ENCODE data around the gene CTDSPL. TPM values are rescaled to one million over a fixed set of nuclear protein-coding genes. Genes with fewer than 3 reads are reported as not detected.

CTDSPL gene
- total RNA-seq, 1 experiment from 2014 or later = 16.6 TPM

DNA sequence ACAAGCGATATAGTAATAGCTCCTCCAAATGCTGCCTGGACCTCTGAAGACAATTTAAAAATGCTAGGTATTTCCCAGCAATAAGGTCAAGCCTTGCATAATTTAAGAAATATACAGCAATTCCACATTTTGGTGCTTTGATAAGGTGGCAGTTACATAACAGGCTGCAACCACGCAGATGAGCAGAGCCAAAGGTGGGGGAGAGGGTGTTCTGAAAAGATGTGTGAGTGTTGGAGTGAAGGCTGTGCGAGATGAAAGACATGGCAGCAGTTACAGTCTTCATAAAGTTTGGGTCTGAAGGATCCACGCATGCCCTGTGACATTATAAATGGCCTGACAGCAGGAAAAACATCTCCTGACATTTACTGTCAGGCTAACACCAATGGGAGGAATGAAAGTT lies 26.1 kb downstream of the CTDSPL start:
- Histone ChIP-seq H3K4me3 (ENCODE audit: low read depth in 2 of 2, low read length in 2 of 2) (no peak overlapping the region), H3K27me3 (ENCODE audit: control insufficient read depth, insufficient read depth, low read length) (no peaks in the 10 kb centered on the region), H3K27ac (ENCODE audit: low read length) (no peak overlapping the region), H3K4me1 (ENCODE audit: control insufficient read depth, insufficient read depth, low read length) (peaks cover 4% of the 10 kb centered on the region), H3K36me3 (ENCODE audit: control insufficient read depth, insufficient read depth, low read length) (no peaks in the 10 kb centered on the region), H3K9me3 (ENCODE audit: control insufficient read depth, insufficient read depth, low read depth, low read length) (no peaks in the 10 kb centered on the region)
- ChIA-PET CTCF (no interaction called here), POLR2A (no interaction called here)
- no peak for DNase-seq (ENCODE audit: low read depth, low spot score)
- in situ Hi-C loops (cut with HindIII; ENCODE audit: low pct_unique_long_range_greater_than_20kb, low sequenced_read_pairs) (no loop called here), intact Hi-C loops (cut with micrococcal nuclease; ENCODE audit: unreplicated experiment) (no loop called here)
- ATAC-seq = no peak
- no TSS peak for BruUV-seq (replicated peaks)
- no peak for TF ChIP-seq POLR2AphosphoS5 (IDR thresholded peaks at IDR 0.05; ENCODE audit: low read depth, low read length)
- no peak for TF ChIP-seq SIN3A (IDR thresholded peaks at IDR 0.05; ENCODE audit: borderline replicate concordance, insufficient read depth, low read depth, low read length)
- no peak for TF ChIP-seq TCF7L2 (IDR thresholded peaks at IDR 0.05; ENCODE audit: low read depth, low read length)
- TF ChIP-seq, protein P1, sequence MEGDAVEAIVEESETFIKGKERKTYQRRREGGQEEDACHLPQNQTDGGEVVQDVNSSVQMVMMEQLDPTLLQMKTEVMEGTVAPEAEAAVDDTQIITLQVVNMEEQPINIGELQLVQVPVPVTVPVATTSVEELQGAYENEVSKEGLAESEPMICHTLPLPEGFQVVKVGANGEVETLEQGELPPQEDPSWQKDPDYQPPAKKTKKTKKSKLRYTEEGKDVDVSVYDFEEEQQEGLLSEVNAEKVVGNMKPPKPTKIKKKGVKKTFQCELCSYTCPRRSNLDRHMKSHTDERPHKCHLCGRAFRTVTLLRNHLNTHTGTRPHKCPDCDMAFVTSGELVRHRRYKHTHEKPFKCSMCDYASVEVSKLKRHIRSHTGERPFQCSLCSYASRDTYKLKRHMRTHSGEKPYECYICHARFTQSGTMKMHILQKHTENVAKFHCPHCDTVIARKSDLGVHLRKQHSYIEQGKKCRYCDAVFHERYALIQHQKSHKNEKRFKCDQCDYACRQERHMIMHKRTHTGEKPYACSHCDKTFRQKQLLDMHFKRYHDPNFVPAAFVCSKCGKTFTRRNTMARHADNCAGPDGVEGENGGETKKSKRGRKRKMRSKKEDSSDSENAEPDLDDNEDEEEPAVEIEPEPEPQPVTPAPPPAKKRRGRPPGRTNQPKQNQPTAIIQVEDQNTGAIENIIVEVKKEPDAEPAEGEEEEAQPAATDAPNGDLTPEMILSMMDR (IDR thresholded peaks at IDR 0.05) = no peak
- TF ChIP-seq, protein P2, sequence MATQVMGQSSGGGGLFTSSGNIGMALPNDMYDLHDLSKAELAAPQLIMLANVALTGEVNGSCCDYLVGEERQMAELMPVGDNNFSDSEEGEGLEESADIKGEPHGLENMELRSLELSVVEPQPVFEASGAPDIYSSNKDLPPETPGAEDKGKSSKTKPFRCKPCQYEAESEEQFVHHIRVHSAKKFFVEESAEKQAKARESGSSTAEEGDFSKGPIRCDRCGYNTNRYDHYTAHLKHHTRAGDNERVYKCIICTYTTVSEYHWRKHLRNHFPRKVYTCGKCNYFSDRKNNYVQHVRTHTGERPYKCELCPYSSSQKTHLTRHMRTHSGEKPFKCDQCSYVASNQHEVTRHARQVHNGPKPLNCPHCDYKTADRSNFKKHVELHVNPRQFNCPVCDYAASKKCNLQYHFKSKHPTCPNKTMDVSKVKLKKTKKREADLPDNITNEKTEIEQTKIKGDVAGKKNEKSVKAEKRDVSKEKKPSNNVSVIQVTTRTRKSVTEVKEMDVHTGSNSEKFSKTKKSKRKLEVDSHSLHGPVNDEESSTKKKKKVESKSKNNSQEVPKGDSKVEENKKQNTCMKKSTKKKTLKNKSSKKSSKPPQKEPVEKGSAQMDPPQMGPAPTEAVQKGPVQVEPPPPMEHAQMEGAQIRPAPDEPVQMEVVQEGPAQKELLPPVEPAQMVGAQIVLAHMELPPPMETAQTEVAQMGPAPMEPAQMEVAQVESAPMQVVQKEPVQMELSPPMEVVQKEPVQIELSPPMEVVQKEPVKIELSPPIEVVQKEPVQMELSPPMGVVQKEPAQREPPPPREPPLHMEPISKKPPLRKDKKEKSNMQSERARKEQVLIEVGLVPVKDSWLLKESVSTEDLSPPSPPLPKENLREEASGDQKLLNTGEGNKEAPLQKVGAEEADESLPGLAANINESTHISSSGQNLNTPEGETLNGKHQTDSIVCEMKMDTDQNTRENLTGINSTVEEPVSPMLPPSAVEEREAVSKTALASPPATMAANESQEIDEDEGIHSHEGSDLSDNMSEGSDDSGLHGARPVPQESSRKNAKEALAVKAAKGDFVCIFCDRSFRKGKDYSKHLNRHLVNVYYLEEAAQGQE (IDR thresholded peaks at IDR 0.05; ENCODE audit: insufficient read depth in 1 of 2, low read depth in 2 of 2, low read length in 1 of 2) = no peak

DNA sequence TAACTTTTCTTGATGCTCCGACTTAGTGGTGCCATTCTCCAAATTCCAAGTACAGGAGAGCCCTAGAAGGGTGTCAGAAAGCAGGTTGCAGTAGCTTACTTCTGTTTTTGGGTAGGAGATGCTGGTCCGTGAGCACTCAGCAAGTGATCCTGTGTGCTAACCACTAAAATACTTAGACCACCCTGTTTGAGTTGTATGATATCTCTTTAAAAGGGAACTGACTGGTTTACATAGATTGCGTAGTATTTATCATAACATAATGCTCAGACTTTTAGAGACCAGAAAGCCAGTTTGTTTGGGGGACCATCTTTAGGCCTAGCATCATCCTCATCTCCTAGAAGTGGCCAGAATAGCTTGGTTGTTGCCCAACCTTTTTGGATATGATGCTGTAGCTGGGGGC lies 26.7 kb downstream of the CTDSPL start:
- no TSS peak for BruUV-seq (replicated peaks)
- Histone ChIP-seq H3K4me1 (ENCODE audit: control insufficient read depth, insufficient read depth, low read length) (peaks cover 9% of the 10 kb centered on the region), H3K36me3 (ENCODE audit: control insufficient read depth, insufficient read depth, low read length) (no peaks in the 10 kb centered on the region), H3K27me3 (ENCODE audit: control insufficient read depth, insufficient read depth, low read length) (no peaks in the 10 kb centered on the region), H3K4me3 (ENCODE audit: low read depth in 2 of 2, low read length in 2 of 2) (no peak overlapping the region), H3K9me3 (ENCODE audit: control insufficient read depth, insufficient read depth, low read depth, low read length) (no peaks in the 10 kb centered on the region), H3K27ac (ENCODE audit: low read length) (no peak overlapping the region)
- ChIA-PET CTCF (interaction anchor here (0.6 kb wide), 1 partner anchor 668 kb away, joined by 3 read pairs; no protein-coding TSS in a partner anchor), POLR2A (no interaction called here)
- in situ Hi-C loops (cut with HindIII; ENCODE audit: low pct_unique_long_range_greater_than_20kb, low sequenced_read_pairs) = no loop called here
- ATAC-seq = no peak
- DNase-seq (ENCODE audit: low read depth, low spot score) = no peak
- intact Hi-C loops (cut with micrococcal nuclease; ENCODE audit: unreplicated experiment) = no loop called here
- TF ChIP-seq, protein P1 (IDR thresholded peaks at IDR 0.05) = no peak
- TF ChIP-seq SIN3A (IDR thresholded peaks at IDR 0.05; ENCODE audit: borderline replicate concordance, insufficient read depth, low read depth, low read length) (no peak), POLR2AphosphoS5 (IDR thresholded peaks at IDR 0.05; ENCODE audit: low read depth, low read length) (no peak), TCF7L2 (IDR thresholded peaks at IDR 0.05; ENCODE audit: low read depth, low read length) (no peak)
- TF ChIP-seq, protein P2 (IDR thresholded peaks at IDR 0.05; ENCODE audit: insufficient read depth in 1 of 2, low read depth in 2 of 2, low read length in 1 of 2) = no peak
